Trophoblast cell (in vitro differentiated cells and primary cell): ENCODE data around the gene TMBIM4.
A peak's percentile ranks its signal among the peaks of the same experiment; 100 is the strongest.

Experiments used
- DNase-seq, 2 donors: peaks; one replicate each; pipeline ENCODE4 v3.0.0-alpha.2; 2016
- H2AFZ ChIP-seq: 2 replicates; pipeline ENCODE4 v1.6.1; 2013; ENCODE audit warnings: low read length, moderate library complexity, mild to moderate bottlenecking; ENCODE audit not compliant: insufficient read depth, poor library complexity
- H2AK5ac ChIP-seq: 2 replicates; pipeline ENCODE4 v1.6.1; 2013; ENCODE audit warnings: mild to moderate bottlenecking, low read length
- H2BK120ac ChIP-seq: 2 replicates; pipeline ENCODE4 v1.6.1; 2013; ENCODE audit warnings: low read length, mild to moderate bottlenecking, moderate library complexity; ENCODE audit not compliant: insufficient read depth, poor library complexity
- H2BK12ac ChIP-seq: 2 replicates; pipeline ENCODE4 v1.6.1; 2013; ENCODE audit warnings: mild to moderate bottlenecking, low read length, moderate library complexity
- H2BK5ac ChIP-seq: 2 replicates; pipeline ENCODE4 v1.6.1; 2013; ENCODE audit warnings: low read length, low read depth, moderate library complexity, mild to moderate bottlenecking; ENCODE audit not compliant: poor library complexity
- H3K14ac ChIP-seq: 2 replicates; pipeline ENCODE4 v1.6.1; 2013; ENCODE audit warnings: mild to moderate bottlenecking, low read length
- H3K18ac ChIP-seq: 2 replicates; pipeline ENCODE4 v1.6.1; 2013; ENCODE audit warnings: mild to moderate bottlenecking, low read length
- H3K23ac ChIP-seq: 2 replicates; pipeline ENCODE4 v1.6.1; 2013; ENCODE audit warnings: low read length
- H3K27ac ChIP-seq: 2 replicates; pipeline ENCODE4 v1.5.1; 2013; ENCODE audit warnings: low read depth, mild to moderate bottlenecking, inconsistent platforms, low read length, moderate library complexity
- H3K27me3 ChIP-seq: 2 replicates; pipeline ENCODE4 v1.6.1; 2013; ENCODE audit warnings: inconsistent platforms, mild to moderate bottlenecking, low read length, moderate library complexity; ENCODE audit not compliant: insufficient read depth
- H3K36me3 ChIP-seq, 2 experiments: 1 replicate in 1 of 2; 2 replicates in 1 of 2; pipeline ENCODE4 v1.6.1; 2013; ENCODE audit warnings: low read length in 2 of 2, mild to moderate bottlenecking in 2 of 2, moderate library complexity in 1 of 2; ENCODE audit not compliant: insufficient read depth in 2 of 2, control insufficient read depth in 1 of 2
- H3K4ac ChIP-seq: 2 replicates; pipeline ENCODE4 v1.6.1; 2013; ENCODE audit warnings: low read depth, mild to moderate bottlenecking, low read length, moderate library complexity
- H3K4me1 ChIP-seq, 2 experiments: 1 replicate in 1 of 2; 2 replicates in 1 of 2; pipeline ENCODE4 v1.6.1; 2013; ENCODE audit warnings: low read length in 2 of 2, mild to moderate bottlenecking in 2 of 2, moderate library complexity in 1 of 2; ENCODE audit not compliant: insufficient read depth in 2 of 2, control insufficient read depth in 1 of 2
- H3K4me2 ChIP-seq: 2 replicates; pipeline ENCODE4 v1.6.1; 2013; ENCODE audit warnings: inconsistent platforms, mild to moderate bottlenecking, low read length, moderate library complexity
- H3K4me3 ChIP-seq: 2 replicates; pipeline ENCODE4 v1.5.1; 2013; ENCODE audit warnings: mild to moderate bottlenecking, low read depth, low read length, inconsistent platforms
- H3K79me1 ChIP-seq: one replicate; pipeline ENCODE4 v1.6.1; 2013; ENCODE audit warnings: low read length
- H3K79me2 ChIP-seq: 2 replicates; pipeline ENCODE4 v1.6.1; 2013; ENCODE audit warnings: low read length, mild to moderate bottlenecking; ENCODE audit not compliant: control insufficient read depth, insufficient read depth, poor library complexity
- H3K9ac ChIP-seq: 2 replicates; pipeline ENCODE4 v1.6.1; 2013; ENCODE audit warnings: mild to moderate bottlenecking, low read length
- H3K9me3 ChIP-seq: 2 replicates; pipeline ENCODE4 v1.6.1; 2013; ENCODE audit warnings: low read depth, mild to moderate bottlenecking, control low read depth, inconsistent platforms, low read length; ENCODE audit not compliant: insufficient read depth
- H4K12ac ChIP-seq: 2 replicates; pipeline ENCODE4 v1.6.1; 2013; ENCODE audit warnings: low read depth, mild to moderate bottlenecking, low read length, moderate library complexity
- H4K8ac ChIP-seq: 2 replicates; pipeline ENCODE4 v1.6.1; 2013; ENCODE audit warnings: low read depth, mild to moderate bottlenecking, low read length, moderate library complexity
- H4K91ac ChIP-seq: one replicate; pipeline ENCODE4 v1.6.1; 2013; ENCODE audit warnings: low read depth, mild to moderate bottlenecking, low read length, moderate library complexity
- WGBS: extraction: QIAGEN DNeasy Blood & Tissue Kit; methylation state at CpG from one replicate; pipeline ENCODE4 v1.1.7; 2013; ENCODE audit warnings: missing lambda C conversion rate; ENCODE audit not compliant: insufficient read length, insufficient coverage; ENCODE audit errors: extremely low coverage; 5-methylcytosine and 5-hydroxymethylcytosine counted together

The TMBIM4 gene

DNA sequence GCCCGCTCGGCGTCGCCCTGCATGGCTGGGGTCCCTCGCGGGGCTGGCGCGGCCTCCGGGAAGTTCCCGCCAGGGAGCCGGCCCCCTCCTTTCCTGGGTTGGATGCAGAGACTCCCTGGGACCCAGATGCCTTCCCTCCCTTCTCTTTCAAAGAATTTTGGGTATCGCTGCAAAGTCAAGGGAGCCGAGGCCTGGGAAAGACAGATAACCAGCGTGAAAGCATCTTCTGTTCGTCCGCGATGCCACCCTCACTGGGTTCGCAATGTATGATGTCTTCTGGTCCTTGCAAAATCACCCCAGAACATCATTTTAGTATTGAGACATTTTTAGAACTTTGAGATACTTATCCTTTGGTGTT, 19.7 kb upstream of the TMBIM4 start:
- Histone ChIP-seq H3K4me3 (no peak overlapping the region), H3K27ac (no peak overlapping the region), H3K9ac (no peak overlapping the region), H3K27me3 (peaks cover 18% of the 10 kb centered on the region), H3K4me2 (peak overlapping the region; percentile 71), H4K91ac (no peak overlapping the region), H2AK5ac (no peak overlapping the region), H4K8ac (no peak overlapping the region), H3K79me1 (no peaks in the 10 kb centered on the region), H3K9me3 (peaks cover 2% of the 10 kb centered on the region), H4K12ac (no peak overlapping the region), H3K14ac (no peak overlapping the region), H3K36me3 (no peaks in the 10 kb centered on the region), H3K79me2 (no peaks in the 10 kb centered on the region), H2BK12ac (no peak overlapping the region), H2BK5ac (no peak overlapping the region), H3K23ac (no peak overlapping the region), H2BK120ac (no peak overlapping the region), H3K4ac (no peak overlapping the region), H2AFZ (no peak overlapping the region), H3K4me1 (peaks cover 2 to 8% of the 10 kb centered on the region in 2 experiments), H3K18ac (no peak overlapping the region)
- WGBS = no CpG with 5 or more reads among the region's 18 CpGs
- DNase-seq = no peak

DNA sequence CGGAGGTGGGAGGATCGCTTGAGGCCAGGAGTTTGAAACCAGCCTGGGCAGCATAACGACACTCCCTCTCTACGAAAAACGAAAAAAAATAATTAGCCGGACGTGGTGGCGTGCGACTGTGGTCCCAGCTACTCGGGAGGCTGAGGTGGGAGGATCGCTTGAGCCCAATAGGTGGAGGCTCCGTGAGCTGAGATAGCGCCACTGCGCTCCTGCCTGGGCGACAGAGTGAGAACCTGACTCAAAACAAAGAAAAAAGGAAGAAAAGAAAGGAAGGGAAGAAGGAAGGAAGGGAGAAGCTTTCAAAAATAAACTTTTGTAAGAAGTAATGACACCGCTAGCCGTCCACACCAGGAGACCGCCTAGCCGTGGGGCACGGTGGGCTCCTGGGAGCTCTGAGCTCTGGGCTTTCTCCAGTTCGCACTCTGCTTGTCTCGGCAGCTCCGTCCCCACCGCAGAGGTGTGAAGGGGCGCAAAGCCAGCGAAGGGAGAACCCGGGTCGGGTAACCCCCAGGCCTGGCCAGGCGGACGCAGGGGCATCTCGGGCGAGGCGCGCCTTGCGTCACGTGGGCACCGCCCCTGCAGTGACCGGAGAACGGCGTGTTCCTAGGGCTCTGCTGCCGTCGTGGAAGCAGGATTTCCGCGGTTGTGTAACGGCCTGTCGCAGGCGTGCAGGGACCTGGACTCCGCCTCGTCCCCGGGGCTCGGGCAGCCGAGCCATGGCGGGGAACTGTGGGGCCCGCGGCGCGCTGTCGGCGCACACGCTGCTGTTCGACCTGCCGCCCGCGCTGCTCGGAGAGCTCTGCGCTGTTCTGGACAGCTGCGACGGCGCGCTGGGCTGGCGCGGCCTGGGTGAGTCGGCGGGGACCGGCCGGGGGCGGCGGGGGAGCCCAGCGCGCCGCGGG, 19.0 kb upstream of the TMBIM4 start, which contains the start of gene IRAK3:
Gene IRAK3 (plus strand): TSS at position 631 of the 902 bp plus-strand sequence. CDS start 86 bp downstream, at position 717.
- H4K12ac ChIP-seq = no peak within 1 kb of the TSS
- DNase-seq = peak; percentile 39 to 54
- H3K27me3 ChIP-seq = peaks cover 18% of the 10 kb centered on the region
- H2AK5ac ChIP-seq = no peak within 1 kb of the TSS
- no peak within 1 kb of the TSS for H3K9ac ChIP-seq
- H3K4me1 ChIP-seq = peaks cover 2 to 8% of the 10 kb centered on the region in 2 experiments
- H4K8ac ChIP-seq = peak within 1 kb of the TSS; percentile 10
- no peak within 1 kb of the TSS for H3K4ac ChIP-seq
- no peak within 1 kb of the TSS for H3K18ac ChIP-seq
- WGBS = no CpG with 5 or more reads among the region's 82 CpGs
- H3K27ac ChIP-seq = no peak within 1 kb of the TSS
- no peak within 1 kb of the TSS for H4K91ac ChIP-seq
- no peak within 1 kb of the TSS for H2BK120ac ChIP-seq
- H2AFZ ChIP-seq = peak within 1 kb of the TSS; percentile 7
- peak within 1 kb of the TSS; percentile 64 for H3K4me3 ChIP-seq
- H3K79me2 ChIP-seq = no peaks in the 10 kb centered on the region
- H3K79me1 ChIP-seq = no peaks in the 10 kb centered on the region
- H3K36me3 ChIP-seq = no peaks in the 10 kb centered on the region
- peaks cover 2% of the 10 kb centered on the region for H3K9me3 ChIP-seq
- H2BK5ac ChIP-seq = no peak within 1 kb of the TSS
- no peak within 1 kb of the TSS for H3K14ac ChIP-seq
- H3K23ac ChIP-seq = no peak within 1 kb of the TSS
- no peak within 1 kb of the TSS for H2BK12ac ChIP-seq
- peak within 1 kb of the TSS; percentile 71 for H3K4me2 ChIP-seq

DNA sequence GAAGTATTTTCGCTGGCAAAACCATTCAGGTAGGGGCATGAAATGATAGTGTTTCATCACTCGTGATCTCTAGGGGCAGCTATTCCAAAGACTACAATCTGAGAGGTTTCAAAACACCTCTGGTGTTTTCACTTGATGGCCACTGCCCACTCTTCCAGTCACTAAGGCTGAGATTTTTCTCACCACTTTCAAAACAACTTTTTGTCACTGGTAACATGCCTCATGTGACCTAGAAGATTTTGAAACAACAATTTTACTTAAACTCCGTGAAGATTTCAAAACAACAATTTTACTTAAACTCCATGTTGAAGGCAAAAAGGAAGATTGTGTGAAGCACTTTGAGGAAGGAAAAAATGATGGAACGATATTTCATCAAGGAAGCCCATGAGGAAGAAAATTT, 18.0 kb upstream of the TMBIM4 start:
- Histone ChIP-seq H2AK5ac (no peak overlapping the region), H4K8ac (no peak overlapping the region), H2BK120ac (no peak overlapping the region), H4K12ac (no peak overlapping the region), H3K27me3 (peaks cover 18% of the 10 kb centered on the region), H3K79me2 (no peaks in the 10 kb centered on the region), H3K14ac (no peak overlapping the region), H3K4me3 (no peak overlapping the region), H2AFZ (no peak overlapping the region), H3K36me3 (no peaks in the 10 kb centered on the region), H3K79me1 (no peaks in the 10 kb centered on the region), H2BK5ac (no peak overlapping the region), H4K91ac (no peak overlapping the region), H3K18ac (no peak overlapping the region), H3K9ac (no peak overlapping the region), H3K4ac (no peak overlapping the region), H3K4me1 (peaks cover 2 to 8% of the 10 kb centered on the region in 2 experiments), H3K23ac (no peak overlapping the region), H3K9me3 (peaks cover 2% of the 10 kb centered on the region), H2BK12ac (no peak overlapping the region), H3K27ac (no peak overlapping the region), H3K4me2 (no peak overlapping the region)
- WGBS = no CpG with 5 or more reads among the region's 4 CpGs
- DNase-seq = peak in 1 of 2 donors; percentile 24

DNA sequence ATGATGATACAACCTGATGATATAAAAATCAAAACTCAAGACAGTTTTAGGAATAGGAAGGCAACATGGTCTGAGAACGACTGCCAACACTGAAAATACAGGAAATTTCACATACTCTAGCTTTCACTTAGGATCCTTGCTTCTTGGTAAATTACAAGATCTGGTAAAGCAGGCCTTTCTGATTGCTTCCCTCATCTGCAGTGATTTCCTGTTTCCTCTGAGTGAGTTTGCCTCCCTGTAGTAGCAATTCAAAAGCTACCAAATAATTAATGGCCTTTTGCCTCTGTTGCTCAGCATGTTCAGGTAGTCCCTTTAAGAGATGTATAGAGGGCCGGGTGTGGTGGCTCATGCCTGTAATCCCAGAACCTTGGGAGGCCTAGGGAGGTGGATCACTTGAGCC, 17.2 kb upstream of the TMBIM4 start:
- Histone ChIP-seq H3K18ac (no peak overlapping the region), H3K4me2 (no peak overlapping the region), H3K9ac (no peak overlapping the region), H3K27ac (no peak overlapping the region), H3K27me3 (peaks cover 18% of the 10 kb centered on the region), H3K23ac (no peak overlapping the region), H2AFZ (no peak overlapping the region), H3K79me1 (no peaks in the 10 kb centered on the region), H3K9me3 (peaks cover 2% of the 10 kb centered on the region), H2BK5ac (no peak overlapping the region), H4K8ac (no peak overlapping the region), H3K79me2 (no peaks in the 10 kb centered on the region), H3K4me3 (no peak overlapping the region), H2BK120ac (no peak overlapping the region), H3K36me3 (no peaks in the 10 kb centered on the region), H4K91ac (no peak overlapping the region), H2BK12ac (no peak overlapping the region), H3K4me1 (peaks cover 2 to 8% of the 10 kb centered on the region in 2 experiments), H3K4ac (no peak overlapping the region), H4K12ac (no peak overlapping the region), H2AK5ac (no peak overlapping the region), H3K14ac (no peak overlapping the region)
- WGBS = no CpG with 5 or more reads among the region's 2 CpGs
- DNase-seq = no peak
